Peyer's patch (tissue), 4 donors: ENCODE measurements around the gene KRT85.

Experiments used
- CTCF ChIP-seq, 6 experiments: fragments of 450-650 bp in 4 of 6; fragments of 200-600 bp in 2 of 6; sonication (generic) in 1 of 6; IDR thresholded peaks; one replicate each; pipeline ENCODE4 v1.5.1; 2017 to 2019; ENCODE audit warnings: antibody characterized with exemption in 6 of 6, mild to moderate bottlenecking in 3 of 6, moderate library complexity in 1 of 6
- POLR2A ChIP-seq, 2 donors: fragments of 450-650 bp; IDR thresholded peaks; one replicate each; pipeline ENCODE4 v1.5.1; 2017; ENCODE audit warnings: antibody characterized with exemption in 2 of 2, mild to moderate bottlenecking in 2 of 2, moderate library complexity in 2 of 2

- TF ChIP-seq POLR2A (IDR thresholded peaks at IDR 0.05) (peak in 1 of 2 donors; percentile 15), CTCF (IDR thresholded peaks at IDR 0.05) (no peak)
Measured at GRCh38 chr12:52335598-52336262, 31.6 kb downstream of the KRT85 start.
